ENCODE results near the gene GNB4. TPM values are rescaled to one million over a fixed set of nuclear protein-coding genes. Genes with fewer than 3 reads are reported as not detected.

The GNB4 gene
- total and polyA plus RNA-seq, 10 of the 15 experiments (the other 5 are each of a cell fraction or from before 2014, with no cell fraction given), result 0.14 to 3.4 (median 1.8) TPM

- TF ChIP-seq NBN (IDR thresholded peaks at IDR 0.05), result no peak
- peak; percentile 25 for TF ChIP-seq POLR2AphosphoS5 (IDR thresholded peaks at IDR 0.05; ENCODE audit: low read length)
- TF ChIP-seq BHLHE40 (IDR thresholded peaks at IDR 0.05; ENCODE audit: borderline replicate concordance in 1 of 2, low read depth in 2 of 2, low read length in 1 of 2), result peak; percentile 92 to 94
- no peak for TF ChIP-seq HDGF (IDR thresholded peaks at IDR 0.05)
- no peak for TF ChIP-seq SMC3 (IDR thresholded peaks at IDR 0.05; ENCODE audit: borderline replicate concordance, low read length)
- TF ChIP-seq MEF2B (IDR thresholded peaks at IDR 0.05; ENCODE audit: partially characterized antibody, poor library complexity, severe bottlenecking), result peak; percentile 63
- peak; percentile 85 for TF ChIP-seq PKNOX1 (IDR thresholded peaks at IDR 0.05)
- TF ChIP-seq CHD4 (IDR thresholded peaks at IDR 0.05), result no peak
- no peak for TF ChIP-seq CUX1 (IDR thresholded peaks at IDR 0.05; ENCODE audit: insufficient replicate concordance, low read depth, low read length)
- TF ChIP-seq SMARCA5 (IDR thresholded peaks at IDR 0.05), result no peak
- TF ChIP-seq CBFB (IDR thresholded peaks at IDR 0.05; ENCODE audit: low read depth), result no peak
- TF ChIP-seq EED (IDR thresholded peaks at IDR 0.05; ENCODE audit: low read depth), result 0 out of 2 replicates have a peak, but pooled peaks have one; percentile 15
- TF ChIP-seq RELA (IDR thresholded peaks at IDR 0.05; ENCODE audit: borderline replicate concordance, partially characterized antibody), result no peak
- no peak for TF ChIP-seq EZH2 (IDR thresholded peaks at IDR 0.05; ENCODE audit: borderline replicate concordance, control insufficient read depth, low read depth, low read length)
- peak; percentile 65; the same call in 1 of the 2 replicates for TF ChIP-seq TAF1 (IDR thresholded peaks at IDR 0.05; ENCODE audit: borderline replicate concordance, low read depth, low read length)
- no peak for TF ChIP-seq BRCA1 (IDR thresholded peaks at IDR 0.05; ENCODE audit: low read depth, low read length)
- no peak for TF ChIP-seq ZNF592 (IDR thresholded peaks at IDR 0.05)
- peak; percentile 64; the same call in 2 of the 3 replicates for TF ChIP-seq POU2F2 (IDR thresholded peaks at IDR 0.05; ENCODE audit: borderline replicate concordance, low read depth, low read length)
- no peak for TF ChIP-seq RBBP5 (conservative IDR thresholded peaks at IDR 0.05)
- TF ChIP-seq BACH1 (IDR thresholded peaks at IDR 0.05; ENCODE audit: borderline replicate concordance), result peak; percentile 26; the same call in 1 of the 2 replicates
These were observed 102.8 kb downstream of the GNB4 start (continued) for GRCh38 chr3:179348325-179349013.

Data from GM12878 (cell line).